Measurements from ENCODE around the gene PLBD2. TPM values are rescaled to one million over a fixed set of nuclear protein-coding genes. Genes with fewer than 3 reads are reported as not detected.

PLBD2 gene
- total RNA-seq, 1 experiment from 2014 or later: 6.5 TPM

DNA sequence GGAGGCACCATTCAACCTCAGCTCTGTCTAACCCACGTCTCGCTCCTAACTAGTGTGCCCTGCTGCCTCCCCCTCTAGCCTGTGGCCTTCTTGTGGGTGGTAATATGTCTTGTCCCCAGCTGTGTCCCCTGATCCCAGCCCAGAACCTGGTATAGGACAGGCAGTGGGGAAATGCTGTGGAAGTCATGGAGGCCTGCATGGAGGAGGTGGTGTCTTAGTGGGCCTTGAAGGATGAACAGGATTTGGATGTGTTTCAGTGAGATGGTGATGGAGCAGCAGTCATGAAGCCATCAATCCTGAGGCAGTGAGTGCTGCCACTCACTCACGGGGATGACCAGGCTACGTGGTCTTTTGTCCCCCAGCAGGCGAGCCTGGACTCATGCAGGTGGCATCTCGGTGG lies 13.4 kb downstream of the PLBD2 start:
- no peak for DNase-seq
- Histone ChIP-seq H3K4me2 (ENCODE audit: low read depth, low read length, poor library complexity, severe bottlenecking) (no peak overlapping the region), H3K27ac (ENCODE audit: low read length) (no peak overlapping the region), H3K4me1 (ENCODE audit: low read length) (peaks cover 3% of the 10 kb centered on the region; the same call in 1 of the 2 replicates), H3K9me2 (replicated peaks; ENCODE audit: insufficient read depth, low read length) (no peaks in the 10 kb centered on the region), H2AFZ (ENCODE audit: low read length) (no peak overlapping the region), H3K9ac (ENCODE audit: low read length) (no peak overlapping the region), H3K79me2 (ENCODE audit: low read length) (peaks cover 5% of the 10 kb centered on the region; the same call in 1 of the 2 replicates), H3K36me3 (ENCODE audit: insufficient read depth, low read length) (0 out of 2 replicates have a peak, but pooled peaks cover 2% of the 10 kb centered on the region), H4K20me1 (ENCODE audit: insufficient read depth, low read depth, low read length) (no peaks in the 10 kb centered on the region), H3K9me3 (ENCODE audit: low read length) (no peaks in the 10 kb centered on the region), H3K27me3 (ENCODE audit: low read length) (no peaks in the 10 kb centered on the region), H3K4me3 (ENCODE audit: low read length) (no peak overlapping the region)

GRCh38 chr12:113372371-113372770 lies 14.0 kb downstream of the PLBD2 start:
- no peaks in the 10 kb centered on the region for H3K9me3 ChIP-seq (ENCODE audit: low read length)
- no peak overlapping the region for H3K27ac ChIP-seq (ENCODE audit: low read length)
- H2AFZ ChIP-seq (ENCODE audit: low read length): no peak overlapping the region
- no peak overlapping the region for H3K4me3 ChIP-seq (ENCODE audit: low read length)
- no peaks in the 10 kb centered on the region for H3K27me3 ChIP-seq (ENCODE audit: low read length)
- H3K79me2 ChIP-seq (ENCODE audit: low read length): peaks cover 5% of the 10 kb centered on the region; the same call in 1 of the 2 replicates
- no peak for DNase-seq
- no peaks in the 10 kb centered on the region for H3K9me2 ChIP-seq (replicated peaks; ENCODE audit: insufficient read depth, low read length)
- 0 out of 2 replicates have a peak, but pooled peaks cover 2% of the 10 kb centered on the region for H3K36me3 ChIP-seq (ENCODE audit: insufficient read depth, low read length)
- H3K4me2 ChIP-seq (ENCODE audit: low read depth, low read length, poor library complexity, severe bottlenecking): no peak overlapping the region
- H3K4me1 ChIP-seq (ENCODE audit: low read length): peaks cover 3% of the 10 kb centered on the region; the same call in 1 of the 2 replicates
- H4K20me1 ChIP-seq (ENCODE audit: insufficient read depth, low read depth, low read length): no peaks in the 10 kb centered on the region
- no peak overlapping the region for H3K9ac ChIP-seq (ENCODE audit: low read length)

GRCh38 chr12:113373440-113373839 lies 15.1 kb downstream of the PLBD2 start:
- H3K9me3 ChIP-seq (ENCODE audit: low read length): no peaks in the 10 kb centered on the region
- H3K27me3 ChIP-seq (ENCODE audit: low read length): no peaks in the 10 kb centered on the region
- no peaks in the 10 kb centered on the region; the same call in 1 of the 2 replicates for H3K4me1 ChIP-seq (ENCODE audit: low read length)
- H3K4me3 ChIP-seq (ENCODE audit: low read length): no peak overlapping the region
- no peak overlapping the region for H3K4me2 ChIP-seq (ENCODE audit: low read depth, low read length, poor library complexity, severe bottlenecking)
- no peak overlapping the region for H3K9ac ChIP-seq (ENCODE audit: low read length)
- no peaks in the 10 kb centered on the region for H4K20me1 ChIP-seq (ENCODE audit: insufficient read depth, low read depth, low read length)
- H3K27ac ChIP-seq (ENCODE audit: low read length): no peak overlapping the region
- no peak for DNase-seq
- 0 out of 2 replicates have a peak, but pooled peaks cover 2% of the 10 kb centered on the region for H3K36me3 ChIP-seq (ENCODE audit: insufficient read depth, low read length)
- no peaks in the 10 kb centered on the region for H3K79me2 ChIP-seq (ENCODE audit: low read length)
- no peaks in the 10 kb centered on the region for H3K9me2 ChIP-seq (replicated peaks; ENCODE audit: insufficient read depth, low read length)
- no peak overlapping the region for H2AFZ ChIP-seq (ENCODE audit: low read length)

DNA sequence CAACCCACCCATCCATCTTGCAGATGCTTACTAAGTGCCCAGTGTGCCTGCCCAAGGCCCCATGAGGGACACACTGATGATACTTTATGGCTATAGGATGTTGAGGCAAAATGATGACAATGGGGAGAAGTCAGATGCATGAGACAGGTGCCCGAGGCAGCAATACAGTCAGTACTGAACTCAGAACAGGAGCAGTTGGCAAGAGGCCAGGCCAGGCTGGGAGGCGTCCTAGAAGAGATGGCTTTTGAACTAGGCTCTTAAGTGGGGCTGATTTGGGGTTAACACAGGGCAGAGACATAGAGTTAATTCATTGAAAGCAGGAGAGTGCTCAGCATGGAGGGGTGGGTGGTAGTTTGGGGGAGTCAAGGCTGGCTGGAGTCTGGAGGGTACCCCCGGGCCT lies 15.6 kb downstream of the PLBD2 start:
- no peak overlapping the region for H3K27ac ChIP-seq (ENCODE audit: low read length)
- no peaks in the 10 kb centered on the region for H4K20me1 ChIP-seq (ENCODE audit: insufficient read depth, low read depth, low read length)
- H3K9me3 ChIP-seq (ENCODE audit: low read length): no peaks in the 10 kb centered on the region
- H3K4me2 ChIP-seq (ENCODE audit: low read depth, low read length, poor library complexity, severe bottlenecking): no peak overlapping the region
- H3K27me3 ChIP-seq (ENCODE audit: low read length): no peaks in the 10 kb centered on the region
- H2AFZ ChIP-seq (ENCODE audit: low read length): no peak overlapping the region
- no peaks in the 10 kb centered on the region for H3K9me2 ChIP-seq (replicated peaks; ENCODE audit: insufficient read depth, low read length)
- no peak overlapping the region for H3K9ac ChIP-seq (ENCODE audit: low read length)
- H3K79me2 ChIP-seq (ENCODE audit: low read length): no peaks in the 10 kb centered on the region
- H3K4me3 ChIP-seq (ENCODE audit: low read length): no peak overlapping the region
- no peaks in the 10 kb centered on the region; the same call in 1 of the 2 replicates for H3K4me1 ChIP-seq (ENCODE audit: low read length)
- 0 out of 2 replicates have a peak, but pooled peaks cover 2% of the 10 kb centered on the region for H3K36me3 ChIP-seq (ENCODE audit: insufficient read depth, low read length)
- DNase-seq: no peak

GRCh38 chr12:113374823-113375428 lies 16.5 kb downstream of the PLBD2 start:
- Histone ChIP-seq H3K4me3 (ENCODE audit: low read length) (no peak overlapping the region), H3K9me2 (replicated peaks; ENCODE audit: insufficient read depth, low read length) (no peaks in the 10 kb centered on the region), H4K20me1 (ENCODE audit: insufficient read depth, low read depth, low read length) (no peaks in the 10 kb centered on the region), H3K9ac (ENCODE audit: low read length) (no peak overlapping the region), H3K4me1 (ENCODE audit: low read length) (no peaks in the 10 kb centered on the region; the same call in 1 of the 2 replicates), H3K9me3 (ENCODE audit: low read length) (no peaks in the 10 kb centered on the region), H3K79me2 (ENCODE audit: low read length) (no peaks in the 10 kb centered on the region), H3K27me3 (ENCODE audit: low read length) (no peaks in the 10 kb centered on the region), H3K27ac (ENCODE audit: low read length) (no peak overlapping the region), H2AFZ (ENCODE audit: low read length) (no peak overlapping the region), H3K4me2 (ENCODE audit: low read depth, low read length, poor library complexity, severe bottlenecking) (no peak overlapping the region), H3K36me3 (ENCODE audit: insufficient read depth, low read length) (0 out of 2 replicates have a peak, but pooled peaks cover 2% of the 10 kb centered on the region)
- DNase-seq: no peak

DNA sequence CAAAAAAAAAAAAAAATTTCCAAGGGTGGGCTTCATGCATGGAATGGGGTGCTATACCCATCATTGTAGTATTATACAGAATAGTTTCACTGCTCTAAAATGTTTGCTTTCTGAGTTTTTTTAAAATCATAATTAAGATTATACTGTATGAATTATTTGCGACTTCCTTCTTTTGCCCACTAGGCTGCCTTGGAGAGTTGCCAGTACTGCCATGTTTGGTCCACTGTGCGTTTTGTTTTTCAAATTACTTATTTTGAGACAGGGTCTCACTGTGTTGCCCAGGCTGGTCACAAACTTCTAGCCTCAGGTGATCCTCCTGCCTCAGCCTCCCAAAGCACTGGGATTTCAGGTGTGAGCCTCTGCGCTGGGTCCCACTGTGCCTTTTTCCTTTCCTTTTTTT lies 19.9 kb downstream of the PLBD2 start:
- H3K4me3 ChIP-seq (ENCODE audit: low read length): no peak overlapping the region
- no peak overlapping the region for H3K4me2 ChIP-seq (ENCODE audit: low read depth, low read length, poor library complexity, severe bottlenecking)
- H3K36me3 ChIP-seq (ENCODE audit: insufficient read depth, low read length): 0 out of 2 replicates have a peak, but pooled peaks cover 2% of the 10 kb centered on the region
- no peaks in the 10 kb centered on the region for H3K4me1 ChIP-seq (ENCODE audit: low read length)
- no peaks in the 10 kb centered on the region for H3K27me3 ChIP-seq (ENCODE audit: low read length)
- no peak overlapping the region for H3K27ac ChIP-seq (ENCODE audit: low read length)
- H3K9me3 ChIP-seq (ENCODE audit: low read length): no peaks in the 10 kb centered on the region
- DNase-seq: no peak
- no peaks in the 10 kb centered on the region for H3K9me2 ChIP-seq (replicated peaks; ENCODE audit: insufficient read depth, low read length)
- no peak overlapping the region for H3K9ac ChIP-seq (ENCODE audit: low read length)
- H3K79me2 ChIP-seq (ENCODE audit: low read length): no peaks in the 10 kb centered on the region
- H2AFZ ChIP-seq (ENCODE audit: low read length): no peak overlapping the region
- no peaks in the 10 kb centered on the region for H4K20me1 ChIP-seq (ENCODE audit: insufficient read depth, low read depth, low read length)

DNA sequence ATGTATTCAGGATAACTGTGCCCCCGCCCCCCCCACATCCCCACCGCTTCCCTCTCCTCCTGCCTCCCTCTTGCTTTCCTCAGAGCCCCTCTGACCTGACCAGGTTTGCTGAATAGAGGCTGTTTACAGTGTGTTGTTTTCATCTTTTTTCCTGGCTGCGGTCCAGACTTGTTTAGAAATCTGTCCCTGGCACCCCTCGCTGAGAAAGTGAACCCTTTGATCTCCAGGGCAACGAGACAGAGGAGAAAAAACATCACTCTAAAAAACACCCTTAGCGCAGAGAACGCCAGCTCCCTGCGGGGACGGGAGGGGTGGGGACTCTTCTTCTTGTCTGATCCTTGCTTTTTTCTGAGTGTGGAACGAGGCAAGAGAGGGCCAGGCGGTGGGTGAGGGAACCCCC lies 22.8 kb downstream of the PLBD2 start:
- no peaks in the 10 kb centered on the region for H4K20me1 ChIP-seq (ENCODE audit: insufficient read depth, low read depth, low read length)
- no peak overlapping the region for H3K4me3 ChIP-seq (ENCODE audit: low read length)
- no peaks in the 10 kb centered on the region for H3K79me2 ChIP-seq (ENCODE audit: low read length)
- no peak overlapping the region for H3K9ac ChIP-seq (ENCODE audit: low read length)
- H3K36me3 ChIP-seq (ENCODE audit: insufficient read depth, low read length): 0 out of 2 replicates have a peak, but pooled peaks cover 2% of the 10 kb centered on the region
- no peaks in the 10 kb centered on the region for H3K9me2 ChIP-seq (replicated peaks; ENCODE audit: insufficient read depth, low read length)
- no peaks in the 10 kb centered on the region for H3K4me1 ChIP-seq (ENCODE audit: low read length)
- no peak overlapping the region for H3K4me2 ChIP-seq (ENCODE audit: low read depth, low read length, poor library complexity, severe bottlenecking)
- H3K27me3 ChIP-seq (ENCODE audit: low read length): no peaks in the 10 kb centered on the region
- DNase-seq: no peak
- H2AFZ ChIP-seq (ENCODE audit: low read length): no peak overlapping the region
- no peaks in the 10 kb centered on the region for H3K9me3 ChIP-seq (ENCODE audit: low read length)
- no peak overlapping the region for H3K27ac ChIP-seq (ENCODE audit: low read length)

GRCh38 chr12:113382206-113382605 lies 23.8 kb downstream of the PLBD2 start:
- H3K9me2 ChIP-seq (replicated peaks; ENCODE audit: insufficient read depth, low read length): no peaks in the 10 kb centered on the region
- H3K9ac ChIP-seq (ENCODE audit: low read length): no peak overlapping the region
- H3K4me3 ChIP-seq (ENCODE audit: low read length): no peak overlapping the region
- H3K79me2 ChIP-seq (ENCODE audit: low read length): no peaks in the 10 kb centered on the region
- H3K4me1 ChIP-seq (ENCODE audit: low read length): no peaks in the 10 kb centered on the region
- H3K27me3 ChIP-seq (ENCODE audit: low read length): no peaks in the 10 kb centered on the region
- DNase-seq: no peak
- H3K27ac ChIP-seq (ENCODE audit: low read length): no peak overlapping the region
- no peaks in the 10 kb centered on the region for H4K20me1 ChIP-seq (ENCODE audit: insufficient read depth, low read depth, low read length)
- H3K9me3 ChIP-seq (ENCODE audit: low read length): no peaks in the 10 kb centered on the region
- no peak overlapping the region for H3K4me2 ChIP-seq (ENCODE audit: low read depth, low read length, poor library complexity, severe bottlenecking)
- H3K36me3 ChIP-seq (ENCODE audit: insufficient read depth, low read length): no peaks in the 10 kb centered on the region
- H2AFZ ChIP-seq (ENCODE audit: low read length): no peak overlapping the region

All from Karpas-422 (cell line).